NCI-H446 treated with DMSO at 0.1 percent for 48 hours (cell line): ENCODE results near the gene SLCO6A1.
A peak's percentile ranks its signal among the peaks of the same experiment; 100 is the strongest.
"Not testable (repeated sequence)": the region's sequence is repeated elsewhere in the genome, so short reads cannot be mapped to it uniquely, and the experiment has no call there.

Source experiments
- DNase-seq: peaks from one replicate; lab custom pipeline; 2025; lab: John Stamatoyannopoulos, UW

Gene SLCO6A1

GRCh38 chr5:102498271-102499034 is at the start of gene SLCO6A1:
SLCO6A1 (minus strand) TSS chr5:102499001; CDS start chr5:102498844, 157 bp downstream.
- no peak for DNase-seq

GRCh38 chr5:102547141-102548035 is 48.6 kb upstream of the SLCO6A1 start:
- DNase-seq, result no peak

- no peak for DNase-seq
These were observed 46.4 kb upstream of the SLCO6A1 start for GRCh38 chr5:102545175-102545574.

- DNase-seq, result no peak
These were observed 43.3 kb upstream of the SLCO6A1 start for GRCh38 chr5:102542057-102542456.

- peak; percentile 88 for DNase-seq
These were observed 41.4 kb upstream of the SLCO6A1 start for GRCh38 chr5:102539996-102540728.

GRCh38 chr5:102539562-102539961 is 40.8 kb upstream of the SLCO6A1 start:
- peak; percentile 74 for DNase-seq

GRCh38 chr5:102537011-102537410 is 38.2 kb upstream of the SLCO6A1 start:
- DNase-seq, result no peak

- DNase-seq, result peak; percentile 61
These were observed 37.6 kb upstream of the SLCO6A1 start for GRCh38 chr5:102536323-102536928.

GRCh38 chr5:102532123-102532522 is 33.3 kb upstream of the SLCO6A1 start:
- no peak for DNase-seq

- no peak for DNase-seq
These were observed 32.7 kb upstream of the SLCO6A1 start for GRCh38 chr5:102531506-102531905.

GRCh38 chr5:102529447-102529846 is 30.6 kb upstream of the SLCO6A1 start:
- DNase-seq, result no peak

GRCh38 chr5:102529031-102529430 is 30.2 kb upstream of the SLCO6A1 start:
- DNase-seq, result no peak

GRCh38 chr5:102528600-102528999 is 29.8 kb upstream of the SLCO6A1 start:
- DNase-seq, result no peak

- no peak for DNase-seq
These were observed 28.7 kb upstream of the SLCO6A1 start for GRCh38 chr5:102527547-102527946.

GRCh38 chr5:102523541-102524175 is 24.9 kb upstream of the SLCO6A1 start:
- DNase-seq, result no peak

GRCh38 chr5:102511666-102512065 is 12.9 kb upstream of the SLCO6A1 start:
- DNase-seq, result peak; percentile 88

- not testable (repeated sequence) for DNase-seq
These were observed 7.4 kb downstream of the SLCO6A1 start for GRCh38 chr5:102491261-102491914.

GRCh38 chr5:102483736-102484135 is 15.1 kb downstream of the SLCO6A1 start:
- no peak for DNase-seq

- DNase-seq, result no peak
These were observed 17.6 kb downstream of the SLCO6A1 start for GRCh38 chr5:102481054-102481715.

- no peak for DNase-seq
These were observed 45.1 kb downstream of the SLCO6A1 start for GRCh38 chr5:102453716-102454115.
